Retinal pigment epithelial cell (primary cell): ENCODE results near the gene TARBP1.

ENCODE experiments used
- DNase-seq: peaks from one replicate; pipeline ENCODE4 v3.0.0-alpha.2; 2010; ENCODE audit warnings: low read depth
- H3K4me3 ChIP-seq: 2 replicates; pipeline ENCODE4 v1.5.1; 2011; ENCODE audit warnings: mild to moderate bottlenecking, low read length, control low read depth, moderate library complexity
- TF ChIP-seq, protein P1 (sequence below): conservative IDR thresholded peaks from 2 replicates; pipeline ENCODE4 v1.5.1; 2011; ENCODE audit warnings: low read depth, low read length, control low read depth, inconsistent platforms

Gene TARBP1

DNA sequence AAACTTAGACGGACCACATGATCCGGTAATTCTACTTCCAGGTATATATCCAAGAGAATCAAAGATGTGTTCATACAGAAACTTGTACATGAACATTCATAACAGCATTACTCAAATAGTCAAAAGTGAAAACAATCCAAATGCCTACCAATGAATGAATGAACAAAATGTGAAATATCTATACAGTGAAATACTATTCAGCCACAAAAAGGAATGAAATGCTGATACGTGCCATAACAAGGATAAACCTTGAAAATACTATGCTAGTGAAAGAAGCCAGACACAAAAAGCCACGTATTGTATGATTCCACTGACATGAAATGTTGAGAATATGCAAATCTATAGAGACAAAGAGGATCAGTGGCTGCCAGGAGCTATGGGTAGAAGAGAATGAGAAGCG lies 18.3 kb downstream of the TARBP1 start:
- TF ChIP-seq, protein P1, sequence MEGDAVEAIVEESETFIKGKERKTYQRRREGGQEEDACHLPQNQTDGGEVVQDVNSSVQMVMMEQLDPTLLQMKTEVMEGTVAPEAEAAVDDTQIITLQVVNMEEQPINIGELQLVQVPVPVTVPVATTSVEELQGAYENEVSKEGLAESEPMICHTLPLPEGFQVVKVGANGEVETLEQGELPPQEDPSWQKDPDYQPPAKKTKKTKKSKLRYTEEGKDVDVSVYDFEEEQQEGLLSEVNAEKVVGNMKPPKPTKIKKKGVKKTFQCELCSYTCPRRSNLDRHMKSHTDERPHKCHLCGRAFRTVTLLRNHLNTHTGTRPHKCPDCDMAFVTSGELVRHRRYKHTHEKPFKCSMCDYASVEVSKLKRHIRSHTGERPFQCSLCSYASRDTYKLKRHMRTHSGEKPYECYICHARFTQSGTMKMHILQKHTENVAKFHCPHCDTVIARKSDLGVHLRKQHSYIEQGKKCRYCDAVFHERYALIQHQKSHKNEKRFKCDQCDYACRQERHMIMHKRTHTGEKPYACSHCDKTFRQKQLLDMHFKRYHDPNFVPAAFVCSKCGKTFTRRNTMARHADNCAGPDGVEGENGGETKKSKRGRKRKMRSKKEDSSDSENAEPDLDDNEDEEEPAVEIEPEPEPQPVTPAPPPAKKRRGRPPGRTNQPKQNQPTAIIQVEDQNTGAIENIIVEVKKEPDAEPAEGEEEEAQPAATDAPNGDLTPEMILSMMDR, result no peak

DNA sequence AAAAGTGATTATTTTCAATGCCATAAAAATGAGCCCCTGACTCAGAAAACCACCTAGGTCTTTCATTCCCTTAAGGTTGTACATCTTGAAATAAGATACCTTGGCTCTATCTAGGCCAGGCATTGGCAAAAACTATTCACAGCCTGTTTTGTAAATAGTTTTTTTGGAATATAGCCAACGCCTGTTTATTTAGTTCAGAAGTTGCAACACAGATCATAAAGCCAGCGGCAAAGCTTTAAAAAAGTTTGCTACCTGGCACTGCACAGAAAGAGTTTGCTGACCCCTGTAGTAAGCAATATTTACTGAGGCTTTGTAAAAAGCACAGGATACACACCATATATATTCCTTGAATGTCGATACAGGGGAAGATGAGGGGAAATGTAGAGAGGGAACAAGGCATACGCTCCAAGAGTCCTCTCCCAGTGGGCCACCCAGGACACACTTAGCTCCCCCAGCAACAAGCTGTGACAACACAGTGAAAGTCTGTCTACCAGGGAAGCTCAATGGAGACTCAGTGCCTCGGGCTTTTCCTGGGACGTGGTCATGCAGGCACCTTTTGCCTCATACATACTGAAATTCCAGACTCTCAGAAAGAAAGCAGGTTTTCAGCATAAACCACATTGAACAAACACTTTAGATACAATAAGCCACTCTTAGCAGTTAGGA lies 20.5 kb downstream of the TARBP1 start:
- no peak for DNase-seq
- H3K4me3 ChIP-seq, result no peak overlapping the region
- TF ChIP-seq, protein P1, result no peak

More for the DNA sequence above, 18.3 kb downstream of the TARBP1 start:
- no peak for DNase-seq
- H3K4me3 ChIP-seq, result no peak overlapping the region

DNA sequence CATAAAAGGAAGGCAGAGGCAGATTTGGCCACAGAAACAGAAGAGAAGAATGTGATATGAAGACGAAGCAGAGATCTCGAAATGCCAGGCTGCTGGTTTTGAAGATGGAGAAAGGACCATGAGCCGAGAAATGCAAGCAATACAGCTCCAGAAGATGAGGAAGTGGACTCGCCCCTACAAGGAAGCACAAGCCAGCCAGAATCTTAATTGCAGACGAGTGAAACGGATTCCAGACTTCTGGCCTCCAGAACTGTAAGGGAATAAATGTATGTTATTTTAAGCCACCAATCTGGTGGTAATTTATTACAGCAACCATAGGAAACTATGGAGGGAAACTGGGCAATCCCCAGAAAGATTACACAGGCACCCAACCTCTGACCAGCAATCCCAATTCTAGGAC lies 24.1 kb downstream of the TARBP1 start:
- DNase-seq, result no peak
- H3K4me3 ChIP-seq, result no peak overlapping the region
- TF ChIP-seq, protein P1, result no peak

DNA sequence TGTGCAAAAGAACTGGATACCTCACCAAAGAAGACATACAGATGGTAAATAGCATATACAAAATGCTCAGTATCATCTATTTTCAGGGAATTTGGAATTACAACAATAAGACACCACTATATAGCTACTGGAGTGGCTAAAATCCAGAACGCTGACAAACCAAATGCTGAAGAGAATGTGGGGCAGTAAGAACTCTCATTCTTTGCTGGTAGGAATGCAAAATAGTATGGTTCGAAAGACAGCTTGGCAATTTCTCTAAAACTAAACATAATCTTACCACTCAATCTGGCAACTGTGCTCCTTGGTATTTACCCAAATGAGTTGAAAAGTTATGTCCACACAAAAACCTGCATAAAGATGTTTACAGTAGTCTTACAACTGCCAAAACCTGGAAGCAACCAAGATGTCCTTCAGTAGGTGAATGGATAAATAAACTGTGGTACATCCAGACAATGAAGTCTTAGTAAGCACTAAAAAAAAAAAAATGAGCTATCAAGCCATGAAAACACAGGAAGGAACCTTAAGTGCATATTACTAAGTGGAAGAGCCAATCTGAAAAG lies 26.5 kb downstream of the TARBP1 start:
- TF ChIP-seq, protein P1, result no peak
- no peak overlapping the region for H3K4me3 ChIP-seq
- DNase-seq, result no peak

- no peak for DNase-seq
- H3K4me3 ChIP-seq, result no peak overlapping the region
- TF ChIP-seq, protein P1, result no peak
These were observed 38.6 kb downstream of the TARBP1 start for GRCh38 chr1:234440348-234440747.

- no peak for DNase-seq
- TF ChIP-seq, protein P1, result no peak
- no peak overlapping the region for H3K4me3 ChIP-seq
These were observed 40.4 kb downstream of the TARBP1 start for GRCh38 chr1:234438579-234438978.
